Endothelial cell of umbilical vein (primary cell): ENCODE data around the gene NPPA. TPM values are rescaled to one million over a fixed set of nuclear protein-coding genes. Genes with fewer than 3 reads are reported as not detected.

ENCODE experiments used
- BruUV-seq: library from RNA; stranded (reverse); fragments of 400-500 nt; replicated peaks from 2 replicates; lab custom pipeline; 2021; lab: Mats Ljungman, UMichigan
- CTCF ChIA-PET: fragments of 300-600, 350-600 bp; sonication (Branson Sonifier 250); formaldehyde crosslinking; loops from one replicate; lab custom pipeline; 2021; ENCODE audit warnings: antibody characterized with exemption, inconsistent platforms; lab: Charles Lee
- POLR2A ChIA-PET: fragments of 300-600, 350-600 bp; sonication (Branson Sonifier 250); formaldehyde crosslinking; loops from one replicate; lab custom pipeline; 2021; ENCODE audit warnings: antibody characterized with exemption, inconsistent platforms; lab: Charles Lee
- DNase-seq: peaks from one replicate; pipeline ENCODE4 v3.0.0-alpha.2; 2011; ENCODE audit warnings: low read depth, low spot score
- FAIRE-seq: peaks from 2 replicates; lab custom pipeline; 2011; peaks lifted over from hg19 to GRCh38; lab: Jason Lieb, UNC
- H2AFZ ChIP-seq: 2 replicates; pipeline ENCODE4 v1.6.0; 2012; ENCODE audit warnings: low read depth, low read length, control low read depth, inconsistent platforms
- H3K27ac ChIP-seq: 2 replicates; pipeline ENCODE4 v1.5.1; 2011; ENCODE audit warnings: low read depth, mild to moderate bottlenecking, control low read depth, low read length, moderate library complexity; ENCODE audit not compliant: insufficient read depth
- H3K27me3 ChIP-seq, 2 experiments: 2 replicates each; pipeline versions ENCODE4 v1.6.0 to v1.6.1; 2011; ENCODE audit warnings: low read length in 2 of 2, mixed read lengths in 1 of 2; ENCODE audit not compliant: control insufficient read depth in 2 of 2, insufficient read depth in 2 of 2
- H3K36me3 ChIP-seq, 2 experiments: 2 replicates in 1 of 2; 3 replicates in 1 of 2; pipeline ENCODE4 v1.5.1; 2011; ENCODE audit warnings: low read length in 2 of 2, mild to moderate bottlenecking in 1 of 2, moderate library complexity in 1 of 2; ENCODE audit not compliant: control insufficient read depth in 2 of 2, insufficient read depth in 2 of 2; ENCODE audit errors: extremely low read depth in 1 of 2
- H3K4me1 ChIP-seq: 3 replicates; pipeline ENCODE4 v1.5.1; 2011; ENCODE audit warnings: mild to moderate bottlenecking, low read length; ENCODE audit not compliant: control insufficient read depth, insufficient read depth; ENCODE audit errors: extremely low read depth
- H3K4me2 ChIP-seq: 2 replicates; pipeline ENCODE4 v1.6.1; 2011; ENCODE audit warnings: low read length, control low read depth, mixed read lengths; ENCODE audit not compliant: insufficient read depth
- H3K4me3 ChIP-seq, 3 experiments: fragments of 200-600 bp in 1 of 3; sonication (generic), shearing (Covaris generic) in 1 of 3; replicated peaks in 1 of 3; 2 replicates each; pipeline ENCODE4 v1.5.1; 2011 to 2016; ENCODE audit warnings: control low read depth in 3 of 3, low read length in 3 of 3, mild to moderate bottlenecking in 2 of 3, inconsistent platforms in 1 of 3, low read depth in 1 of 3, moderate library complexity in 1 of 3; ENCODE audit not compliant: insufficient read depth in 1 of 3
- H3K79me2 ChIP-seq: 2 replicates; pipeline ENCODE4 v1.6.0; 2012; ENCODE audit warnings: low read length, inconsistent platforms; ENCODE audit not compliant: control insufficient read depth, insufficient read depth
- H3K9ac ChIP-seq: replicated peaks from 2 replicates; pipeline ENCODE3; 2011; ENCODE audit warnings: low read length, control low read depth; ENCODE audit not compliant: insufficient read depth; ENCODE audit errors: extremely low read depth
- H3K9me1 ChIP-seq: replicated peaks from 3 replicates; pipeline ENCODE4 v1.6.0; 2011; ENCODE audit warnings: mild to moderate bottlenecking, low read length; ENCODE audit not compliant: control insufficient read depth, insufficient read depth; ENCODE audit errors: extremely low read depth
- H3K9me3 ChIP-seq: replicated peaks from 2 replicates; pipeline ENCODE4 v1.5.1; 2012; ENCODE audit warnings: low read length, inconsistent platforms; ENCODE audit not compliant: control insufficient read depth, insufficient read depth
- H4K20me1 ChIP-seq: replicated peaks from 2 replicates; pipeline ENCODE3; 2011; ENCODE audit warnings: mild to moderate bottlenecking, low read length; ENCODE audit not compliant: control insufficient read depth, insufficient read depth; ENCODE audit errors: extremely low read depth
- EZH2 ChIP-seq: IDR thresholded peaks from 2 replicates; pipeline ENCODE4 v1.6.1; 2012; ENCODE audit warnings: borderline replicate concordance, low read depth, mild to moderate bottlenecking, moderate library complexity, low read length, inconsistent platforms; ENCODE audit not compliant: severe bottlenecking
- FOS ChIP-seq: IDR thresholded peaks from 2 replicates; pipeline ENCODE4 v1.6.1; 2011; ENCODE audit warnings: mild to moderate bottlenecking, low read length, moderate library complexity, borderline replicate concordance; ENCODE audit not compliant: insufficient read depth
- GATA2 ChIP-seq: IDR thresholded peaks from 2 replicates; pipeline ENCODE4 v1.7.0; 2011; ENCODE audit warnings: low read depth, mild to moderate bottlenecking, moderate library complexity, mixed read lengths, low read length; ENCODE audit not compliant: insufficient read length, insufficient read depth
- JUN ChIP-seq: IDR thresholded peaks from 2 replicates; pipeline ENCODE4 v1.6.1; 2011; ENCODE audit warnings: borderline replicate concordance, low read depth; ENCODE audit not compliant: insufficient read length, insufficient read depth
- MAX ChIP-seq: IDR thresholded peaks from 2 replicates; pipeline ENCODE4 v1.6.1; 2011; ENCODE audit not compliant: insufficient read depth, insufficient read length
- MYC ChIP-seq: IDR thresholded peaks from one replicate; pipeline ENCODE4 v1.6.1; 2011; ENCODE audit warnings: mild to moderate bottlenecking, low read depth, low read length
- POLR2A ChIP-seq: IDR thresholded peaks from 2 replicates; pipeline ENCODE4 v1.6.1; 2012; ENCODE audit warnings: low read depth, mild to moderate bottlenecking, control low read depth, low read length
- POLR2AphosphoS5 ChIP-seq: IDR thresholded peaks from 2 replicates; pipeline ENCODE4 v1.6.1; 2012; ENCODE audit warnings: low read depth, mild to moderate bottlenecking, control low read depth, low read length, moderate library complexity; ENCODE audit not compliant: insufficient read depth
- dilution Hi-C: fragments of 300-500 bp; cut with MboI; formaldehyde crosslinking; loops from one replicate; pipeline ENCODE4 v1.15.0; 2019; ENCODE audit warnings: low sequenced_read_pairs; ENCODE audit not compliant: extremely low pct_ligation_motif_present
- intact Hi-C: fragments of 100-400 bp; cut with micrococcal nuclease; formaldehyde crosslinking; loops from one replicate; pipeline ENCODE4 v1.10.0; 2022
- polyA plus RNA-seq, 4 experiments: library from polyadenylated mRNA; depleted of rRNA in 3 of 4; stranded (reverse) in 3 of 4; unstranded in 1 of 4; fragments of >200 nt; gene quantifications; 2 replicates each; pipeline versions ENCODE4 v1.2.1 to v1.2.3, GENCODE V29; 2011 to 2012; ENCODE audit warnings: missing spikeins in 1 of 4
- total RNA-seq: library from RNA; stranded (reverse); gene quantifications from 2 replicates; pipeline ENCODE4 v1.2.3, GENCODE V29; 2021
- TF ChIP-seq, protein P1 (sequence below), 2 donors: IDR thresholded peaks; 1 replicate in 1 of 2; 2 replicates in 1 of 2; pipeline ENCODE4 v1.5.1; 2011; ENCODE audit warnings: low read length in 2 of 2, mild to moderate bottlenecking in 2 of 2, moderate library complexity in 2 of 2, control low read depth in 1 of 2, inconsistent platforms in 1 of 2, low read depth in 1 of 2; ENCODE audit not compliant: insufficient read depth in 1 of 2; ENCODE audit errors: extremely low read depth in 1 of 2

Gene NPPA
- total and polyA plus RNA-seq, 2 donors (not counting 3 experiments of a cell fraction or from before 2014, with no cell fraction given) = not detected

DNA sequence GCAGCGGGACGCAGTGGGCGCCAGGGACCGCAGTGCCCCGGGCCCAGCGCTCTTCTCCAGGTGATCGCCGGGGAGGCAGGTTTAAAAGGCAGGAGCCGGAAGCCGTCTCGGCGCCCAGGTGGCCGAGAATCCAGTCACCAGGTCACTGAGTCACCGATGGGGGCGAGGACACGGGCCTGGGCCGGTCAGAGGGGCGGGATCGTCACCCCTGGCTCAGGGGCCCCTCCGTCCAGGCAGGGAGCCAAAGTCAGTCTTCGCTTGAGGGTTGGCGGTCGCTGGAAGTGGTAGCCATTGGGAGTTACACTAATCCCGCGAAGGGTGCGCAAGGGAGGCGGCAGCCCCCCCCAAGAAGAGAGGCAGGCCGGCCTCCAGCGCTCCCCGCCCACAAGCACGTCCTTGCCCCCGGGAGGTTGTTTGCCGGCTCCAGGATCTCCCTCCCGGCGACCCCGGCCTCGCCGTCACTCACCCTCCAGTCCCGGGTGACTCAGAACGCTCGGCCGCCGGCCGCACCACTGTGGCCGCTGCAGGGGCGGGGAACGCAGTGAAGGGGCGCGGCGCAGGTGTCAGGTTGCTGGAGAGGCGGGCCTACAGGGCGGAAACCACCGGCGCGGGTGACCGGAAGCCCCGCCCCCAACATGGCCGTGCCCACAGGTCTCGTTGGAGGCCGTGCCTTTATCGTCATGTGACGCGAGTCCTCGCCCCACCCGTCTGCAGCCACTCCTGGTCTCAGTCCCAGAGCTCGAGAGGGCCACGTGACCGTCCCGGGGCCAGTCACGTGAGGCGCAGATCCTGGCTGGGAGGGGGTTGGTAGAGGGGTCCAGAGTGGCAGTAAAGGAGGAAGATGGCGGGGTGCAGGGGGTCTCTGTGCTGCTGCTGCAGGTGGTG is 41.9 kb downstream of the NPPA start, which contains the start of the genes CLCN6 and MTHFR:
Gene CLCN6, plus strand, starts transcription at position 770 of the 885 bp plus-strand sequence. Its CDS starts 72 bp downstream, at position 842.
Gene MTHFR, minus strand, starts transcription at position 543 of the 885 bp plus-strand sequence. CDS start 2,848 bp downstream, outside the sequence.
- no peaks in the 10 kb centered on the region for H3K9me3 ChIP-seq
- dilution Hi-C loops (no loop called here), intact Hi-C loops (loop anchor here (1.0 to 10.0 kb wide), 4 partner anchors 8 to 531 kb away; partner anchors contain the start of gene UBIAD1)
- peaks cover 51% of the 10 kb centered on the region for H3K4me1 ChIP-seq
- H3K4me2 ChIP-seq = peak within 1 kb of the TSS; percentile 100
- TF ChIP-seq JUN (peak; percentile 17), MYC (peak; percentile 50), GATA2 (no peak), MAX (peak; percentile 100), POLR2A (peak; percentile 58), EZH2 (no peak), POLR2AphosphoS5 (peak; percentile 74), FOS (peak; percentile 69)
- TF ChIP-seq, protein P1, sequence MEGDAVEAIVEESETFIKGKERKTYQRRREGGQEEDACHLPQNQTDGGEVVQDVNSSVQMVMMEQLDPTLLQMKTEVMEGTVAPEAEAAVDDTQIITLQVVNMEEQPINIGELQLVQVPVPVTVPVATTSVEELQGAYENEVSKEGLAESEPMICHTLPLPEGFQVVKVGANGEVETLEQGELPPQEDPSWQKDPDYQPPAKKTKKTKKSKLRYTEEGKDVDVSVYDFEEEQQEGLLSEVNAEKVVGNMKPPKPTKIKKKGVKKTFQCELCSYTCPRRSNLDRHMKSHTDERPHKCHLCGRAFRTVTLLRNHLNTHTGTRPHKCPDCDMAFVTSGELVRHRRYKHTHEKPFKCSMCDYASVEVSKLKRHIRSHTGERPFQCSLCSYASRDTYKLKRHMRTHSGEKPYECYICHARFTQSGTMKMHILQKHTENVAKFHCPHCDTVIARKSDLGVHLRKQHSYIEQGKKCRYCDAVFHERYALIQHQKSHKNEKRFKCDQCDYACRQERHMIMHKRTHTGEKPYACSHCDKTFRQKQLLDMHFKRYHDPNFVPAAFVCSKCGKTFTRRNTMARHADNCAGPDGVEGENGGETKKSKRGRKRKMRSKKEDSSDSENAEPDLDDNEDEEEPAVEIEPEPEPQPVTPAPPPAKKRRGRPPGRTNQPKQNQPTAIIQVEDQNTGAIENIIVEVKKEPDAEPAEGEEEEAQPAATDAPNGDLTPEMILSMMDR (IDR thresholded peaks at IDR 0.05; ENCODE audit: extremely low read depth in 1 of 2, insufficient read depth in 1 of 2, low read depth in 1 of 2, low read length in 2 of 2) = no peak
- no peaks in the 10 kb centered on the region for H3K9me1 ChIP-seq
- peak within 1 kb of the TSS; percentile 67 for H2AFZ ChIP-seq
- ChIA-PET POLR2A (interaction anchor here (0.6 to 2.0 kb wide), 6 partner anchors 8 to 580 kb away, joined by 3 to 12 read pairs (median 8); no protein-coding TSS in a partner anchor), CTCF (interaction anchor here (0.8 to 1.9 kb wide), 12 partner anchors 8 to 155 kb away, joined by 3 to 13 read pairs (median 4); partner anchors contain the start of gene FBXO6)
- TSS peak; percentile 48 for BruUV-seq
- H3K79me2 ChIP-seq = peaks cover 42% of the 10 kb centered on the region
- peak within 1 kb of the TSS; percentile 85 for H3K27ac ChIP-seq
- no peaks in the 10 kb centered on the region for H4K20me1 ChIP-seq
- FAIRE-seq (peak; percentile 97), DNase-seq (peak; percentile 100)
- H3K9ac ChIP-seq = peak within 1 kb of the TSS; percentile 90
- peaks cover 9 to 11% of the 10 kb centered on the region in 2 experiments for H3K36me3 ChIP-seq
- H3K4me3 ChIP-seq = peak within 1 kb of the TSS; percentile 75 to 97 (median 93)
- H3K27me3 ChIP-seq = no peaks in the 10 kb centered on the region
